Fibroblast of villous mesenchyme (primary cell): ENCODE data around the gene USP20. TPM values are rescaled to one million over a fixed set of nuclear protein-coding genes. Genes with fewer than 3 reads are reported as not detected.

Experiments used
- DNase-seq: peaks from one replicate; pipeline ENCODE4 v3.0.0-alpha.2; 2010; ENCODE audit warnings: low read depth
- H3K4me3 ChIP-seq: 2 replicates; pipeline ENCODE4 v1.5.1; 2011; ENCODE audit warnings: low read depth, mild to moderate bottlenecking, low read length
- total RNA-seq: library from RNA; depleted of rRNA; stranded (reverse); fragments of >200 nt; gene quantifications from 2 replicates; pipeline ENCODE4 v1.2.3, GENCODE V29; 2012
- TF ChIP-seq, protein P1 (sequence below): IDR thresholded peaks from 2 replicates; pipeline ENCODE4 v1.5.1; 2012; ENCODE audit warnings: low read depth, mild to moderate bottlenecking, low read length; ENCODE audit not compliant: insufficient read depth

The USP20 gene
- total RNA-seq, 1 donor = 10.4 TPM

DNA sequence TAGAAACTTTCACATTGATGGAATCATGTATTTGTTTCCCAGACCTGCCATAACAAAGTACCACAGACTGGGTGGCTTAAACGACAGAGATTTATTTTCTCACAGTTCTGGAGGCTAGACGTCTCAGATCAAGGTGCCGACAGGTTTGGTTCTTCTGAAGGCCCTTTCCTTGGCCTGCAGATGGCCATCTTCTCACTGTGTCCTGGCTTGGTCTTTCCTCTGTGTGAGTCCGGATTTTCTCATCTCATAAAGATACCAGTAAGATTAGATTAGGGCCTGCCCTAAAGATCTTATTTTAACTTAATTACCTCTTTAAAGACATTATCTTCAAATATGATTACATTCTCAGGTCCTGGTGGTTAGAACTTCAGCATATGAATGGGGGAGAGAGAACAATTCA lies 5.8 kb downstream of the USP20 start:
- H3K4me3 ChIP-seq = no peak overlapping the region
- peak; percentile 35 for DNase-seq
- TF ChIP-seq, protein P1, sequence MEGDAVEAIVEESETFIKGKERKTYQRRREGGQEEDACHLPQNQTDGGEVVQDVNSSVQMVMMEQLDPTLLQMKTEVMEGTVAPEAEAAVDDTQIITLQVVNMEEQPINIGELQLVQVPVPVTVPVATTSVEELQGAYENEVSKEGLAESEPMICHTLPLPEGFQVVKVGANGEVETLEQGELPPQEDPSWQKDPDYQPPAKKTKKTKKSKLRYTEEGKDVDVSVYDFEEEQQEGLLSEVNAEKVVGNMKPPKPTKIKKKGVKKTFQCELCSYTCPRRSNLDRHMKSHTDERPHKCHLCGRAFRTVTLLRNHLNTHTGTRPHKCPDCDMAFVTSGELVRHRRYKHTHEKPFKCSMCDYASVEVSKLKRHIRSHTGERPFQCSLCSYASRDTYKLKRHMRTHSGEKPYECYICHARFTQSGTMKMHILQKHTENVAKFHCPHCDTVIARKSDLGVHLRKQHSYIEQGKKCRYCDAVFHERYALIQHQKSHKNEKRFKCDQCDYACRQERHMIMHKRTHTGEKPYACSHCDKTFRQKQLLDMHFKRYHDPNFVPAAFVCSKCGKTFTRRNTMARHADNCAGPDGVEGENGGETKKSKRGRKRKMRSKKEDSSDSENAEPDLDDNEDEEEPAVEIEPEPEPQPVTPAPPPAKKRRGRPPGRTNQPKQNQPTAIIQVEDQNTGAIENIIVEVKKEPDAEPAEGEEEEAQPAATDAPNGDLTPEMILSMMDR = no peak

DNA sequence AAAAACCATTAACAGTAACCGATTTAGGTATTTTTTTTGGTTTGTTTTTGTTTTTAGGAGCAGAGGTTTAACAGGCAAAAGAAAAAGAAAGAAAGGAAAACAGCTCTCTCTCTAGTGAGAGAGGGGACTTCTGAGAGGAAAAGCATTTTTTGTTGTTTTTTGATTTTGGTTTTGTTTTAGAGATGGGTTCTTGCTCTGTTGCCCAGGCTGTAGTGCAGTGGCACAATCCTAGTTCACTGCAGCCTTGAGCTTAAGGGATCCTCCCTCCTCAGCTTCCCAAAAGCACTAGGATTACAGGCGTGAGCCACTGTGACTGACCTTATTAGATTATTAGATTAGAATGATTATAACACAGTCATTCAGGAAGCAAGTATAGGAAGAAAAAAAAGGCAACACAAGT lies 10.1 kb downstream of the USP20 start:
- no peak for DNase-seq
- TF ChIP-seq, protein P1 = no peak
- no peak overlapping the region for H3K4me3 ChIP-seq

DNA sequence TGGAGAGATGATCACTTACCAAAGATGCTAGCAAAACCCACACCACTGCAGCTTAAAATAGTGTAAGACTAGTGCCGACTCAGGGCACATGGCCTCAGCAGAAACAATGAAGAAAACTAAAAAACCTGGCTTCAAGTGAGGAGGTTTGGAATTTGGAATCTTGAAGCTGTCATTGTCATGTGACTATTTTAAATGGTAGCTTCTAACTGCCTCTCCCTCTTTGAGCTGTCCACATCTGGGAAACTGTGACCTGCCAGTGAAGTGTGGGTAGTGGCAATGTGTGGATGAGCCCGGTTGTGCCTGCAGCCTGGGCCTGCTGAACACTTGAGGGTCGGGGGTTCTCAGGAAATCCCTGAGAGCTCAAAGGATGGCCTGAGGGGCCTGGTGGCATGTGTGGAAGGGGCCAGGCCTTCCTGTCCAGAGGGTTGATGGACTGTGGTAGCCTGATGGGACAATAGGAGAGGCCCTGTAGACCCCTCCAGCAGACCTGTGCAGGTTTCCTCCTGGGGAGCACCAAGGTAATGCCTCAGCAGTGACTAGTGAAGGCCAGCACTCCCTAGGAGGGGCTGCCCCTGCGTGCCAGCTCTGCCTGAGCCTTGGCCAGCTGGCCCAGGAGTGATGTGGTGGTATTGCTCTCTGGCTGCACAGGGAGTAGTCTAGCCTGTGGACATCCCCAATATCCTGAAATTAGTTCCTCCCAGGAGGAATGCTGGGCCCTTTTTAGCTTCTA lies 13.6 kb downstream of the USP20 start:
- no peak overlapping the region for H3K4me3 ChIP-seq
- no peak for DNase-seq
- TF ChIP-seq, protein P1 = no peak

DNA sequence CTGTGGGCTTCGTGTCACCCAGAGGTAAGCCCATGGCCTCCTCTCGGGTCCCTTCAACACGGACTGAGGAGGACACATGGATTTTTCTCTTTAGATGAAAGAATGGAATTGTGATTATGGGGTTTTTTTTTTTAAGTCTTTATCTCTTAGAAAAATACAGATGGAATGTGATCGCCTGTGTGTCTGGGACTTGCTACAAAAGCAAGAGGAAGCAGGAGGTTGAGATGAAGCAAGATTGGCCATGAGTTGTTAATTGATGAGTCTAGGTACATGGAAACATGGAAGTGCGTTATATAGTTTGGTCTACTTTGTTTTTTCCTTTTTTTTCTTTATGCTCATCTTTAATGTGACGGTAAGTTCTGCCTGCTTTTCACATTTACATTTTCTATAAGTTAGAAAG lies 14.6 kb downstream of the USP20 start:
- H3K4me3 ChIP-seq = no peak overlapping the region
- TF ChIP-seq, protein P1 = no peak
- no peak for DNase-seq

DNA sequence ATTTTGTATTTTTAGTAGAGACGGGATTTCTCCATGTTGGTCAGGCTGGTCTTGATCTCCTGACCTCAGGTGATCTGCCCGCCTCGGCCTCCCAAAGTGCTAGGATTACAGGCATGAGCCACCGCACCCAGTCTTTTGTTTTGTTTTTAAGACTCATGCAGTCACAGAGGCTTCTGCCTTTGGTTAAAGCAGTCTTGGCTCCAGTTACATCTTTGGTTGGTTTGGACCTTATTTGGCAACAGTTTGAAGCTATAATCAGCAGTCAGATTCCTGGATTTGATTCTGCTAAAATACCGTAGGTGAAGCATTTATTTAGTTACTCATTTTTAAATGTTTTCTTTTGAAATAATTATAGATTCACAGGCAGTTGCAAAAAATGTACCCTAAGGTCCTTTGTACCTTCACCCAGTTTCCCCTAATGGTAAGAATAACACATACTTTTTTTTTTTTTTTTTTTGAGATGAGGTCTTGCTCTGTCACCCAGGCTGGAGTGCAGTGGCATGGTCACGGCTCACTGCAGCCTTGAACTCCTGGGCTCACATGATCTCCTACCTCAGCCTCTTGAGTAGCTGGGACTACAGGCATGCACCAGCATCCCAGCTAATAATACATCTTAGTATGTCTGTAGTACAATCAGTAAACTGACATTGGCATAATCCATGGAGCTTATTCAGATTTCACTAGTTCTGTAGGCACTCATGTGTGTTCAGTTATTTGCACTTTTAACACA lies 15.7 kb downstream of the USP20 start:
- TF ChIP-seq, protein P1 = no peak
- DNase-seq = no peak
- no peak overlapping the region for H3K4me3 ChIP-seq

DNA sequence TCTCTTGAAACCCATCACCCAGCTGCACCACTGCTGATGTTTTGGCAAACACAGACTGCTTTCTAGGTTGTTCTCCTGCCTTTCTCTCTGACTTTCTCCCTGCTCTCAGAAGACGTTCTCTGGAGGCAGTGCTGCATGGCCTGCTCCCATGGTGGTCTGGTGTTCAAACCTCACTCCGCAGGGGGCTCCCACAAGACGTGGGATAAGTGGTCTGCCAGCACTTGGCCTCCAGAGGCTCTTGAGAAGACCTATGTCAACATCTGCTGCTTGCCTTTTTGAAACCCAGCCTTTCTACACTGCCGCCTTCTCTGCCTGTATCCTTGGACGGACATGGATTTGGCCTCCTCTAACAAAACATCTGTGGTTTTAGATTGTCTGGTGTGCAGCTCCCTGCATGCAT lies 16.6 kb downstream of the USP20 start:
- TF ChIP-seq, protein P1 = no peak
- DNase-seq = no peak
- no peak overlapping the region for H3K4me3 ChIP-seq
